RWPE2 (cell line): ENCODE measurements around the gene SUPT5H.

Experiments used
- ATAC-seq: fragments of 200-7000 bp; cut with Tn5 transposase; 3 replicates; pipeline ENCODE4 v1.9.1; 2021; ENCODE audit warnings: low read depth
- DNase-seq: peaks from one replicate; pipeline ENCODE4 v3.0.0-alpha.2; 2020; ENCODE audit warnings: low spot score
- H3K27ac ChIP-seq: fragments of 450-650 bp; 2 replicates; pipeline ENCODE4 v1.5.1; 2017; ENCODE audit warnings: mild to moderate bottlenecking; ENCODE audit not compliant: poor library complexity, severe bottlenecking
- H3K27me3 ChIP-seq: fragments of 250-450 bp; sonication (Bioruptor Pico); 2 replicates; pipeline ENCODE4 v1.5.1; 2021; ENCODE audit warnings: mild to moderate bottlenecking, moderate library complexity; ENCODE audit not compliant: insufficient read depth, poor library complexity, severe bottlenecking
- H3K36me3 ChIP-seq: fragments of 250-450 bp; sonication (Bioruptor Pico); 2 replicates; pipeline ENCODE4 v1.5.1; 2020; ENCODE audit warnings: low read depth, mild to moderate bottlenecking, moderate library complexity
- H3K4me1 ChIP-seq: fragments of 250-450 bp; sonication (Bioruptor Pico); 2 replicates; pipeline ENCODE4 v1.5.1; 2021; ENCODE audit warnings: mild to moderate bottlenecking, moderate library complexity; ENCODE audit not compliant: insufficient read depth, poor library complexity, severe bottlenecking
- H3K4me3 ChIP-seq: fragments of 250-450 bp; sonication (Bioruptor Pico); 2 replicates; pipeline ENCODE4 v1.5.1; 2021; ENCODE audit warnings: mild to moderate bottlenecking, moderate library complexity; ENCODE audit not compliant: severe bottlenecking
- H3K9me3 ChIP-seq: fragments of 250-450 bp; sonication (Bioruptor Pico); 2 replicates; pipeline ENCODE4 v1.5.1; 2021; ENCODE audit warnings: mild to moderate bottlenecking, moderate library complexity; ENCODE audit not compliant: severe bottlenecking
- CTCF ChIP-seq: fragments of 450-650 bp; IDR thresholded peaks from one replicate; pipeline ENCODE4 v1.5.1; 2017; ENCODE audit warnings: mild to moderate bottlenecking, moderate library complexity; ENCODE audit not compliant: poor library complexity, severe bottlenecking

SUPT5H gene

GRCh38 chr19:39489756-39490155, 44.4 kb downstream of the SUPT5H start:
- DNase-seq (no peak), ATAC-seq (no peak)
- no peak overlapping the region for H3K27ac ChIP-seq
- no peaks in the 10 kb centered on the region for H3K9me3 ChIP-seq
- no peaks in the 10 kb centered on the region for H3K27me3 ChIP-seq
- H3K36me3 ChIP-seq, result peaks cover 50% of the 10 kb centered on the region
- H3K4me1 ChIP-seq, result no peaks in the 10 kb centered on the region
- no peak overlapping the region for H3K4me3 ChIP-seq
- no peak for TF ChIP-seq CTCF

GRCh38 chr19:39492225-39492624, 46.8 kb downstream of the SUPT5H start:
- TF ChIP-seq CTCF, result no peak
- peaks cover 30% of the 10 kb centered on the region for H3K36me3 ChIP-seq

GRCh38 chr19:39492788-39493187, 47.4 kb downstream of the SUPT5H start:
- no peak for TF ChIP-seq CTCF
- ATAC-seq (no peak), DNase-seq (no peak)
- Histone ChIP-seq H3K36me3 (peaks cover 25% of the 10 kb centered on the region), H3K27me3 (peaks cover 6% of the 10 kb centered on the region), H3K9me3 (no peaks in the 10 kb centered on the region), H3K4me1 (no peaks in the 10 kb centered on the region), H3K27ac (no peak overlapping the region), H3K4me3 (no peak overlapping the region)

More at GRCh38 chr19:39492225-39492624, 46.8 kb downstream of the SUPT5H start:
- ATAC-seq (no peak), DNase-seq (no peak)
- no peaks in the 10 kb centered on the region for H3K4me1 ChIP-seq
- H3K9me3 ChIP-seq, result no peaks in the 10 kb centered on the region
- peaks cover 2% of the 10 kb centered on the region for H3K27me3 ChIP-seq
- H3K27ac ChIP-seq, result no peak overlapping the region
- no peak overlapping the region for H3K4me3 ChIP-seq

- no peaks in the 10 kb centered on the region for H3K9me3 ChIP-seq
- H3K27me3 ChIP-seq, result peaks cover 23% of the 10 kb centered on the region
- H3K4me3 ChIP-seq, result no peak overlapping the region
- peaks cover 8% of the 10 kb centered on the region for H3K36me3 ChIP-seq
- no peak overlapping the region for H3K27ac ChIP-seq
- no peak for ATAC-seq
- no peaks in the 10 kb centered on the region for H3K4me1 ChIP-seq
- DNase-seq, result no peak
- TF ChIP-seq CTCF, result no peak
These were observed 49.3 kb downstream of the SUPT5H start for GRCh38 chr19:39494661-39495060.

- Histone ChIP-seq H3K4me1 (no peaks in the 10 kb centered on the region), H3K4me3 (no peak overlapping the region), H3K27ac (no peak overlapping the region), H3K9me3 (no peaks in the 10 kb centered on the region), H3K36me3 (no peaks in the 10 kb centered on the region), H3K27me3 (peaks cover 33% of the 10 kb centered on the region)
- no peak for TF ChIP-seq CTCF
- no peak for ATAC-seq
- DNase-seq, result no peak
These were observed 50.7 kb downstream of the SUPT5H start for GRCh38 chr19:39496063-39496462.
